HL-60 (cell line): ENCODE measurements around the gene SAMD9.
A peak's percentile ranks its signal among the peaks of the same experiment; 100 is the strongest.

ENCODE experiments used
- DNase-seq, 2 experiments: peaks; one replicate each; pipeline ENCODE4 v3.0.0-alpha.2; 2010 to 2020; ENCODE audit warnings: low read depth in 1 of 2, low spot score in 1 of 2
- H3K27ac ChIP-seq: fragments of 250-450 bp; sonication (Bioruptor Pico); replicated peaks from 2 replicates; pipeline ENCODE4 v1.5.1; 2020; ENCODE audit warnings: mild to moderate bottlenecking, moderate library complexity
- H3K27me3 ChIP-seq: fragments of 250-450 bp; sonication (Bioruptor Pico); 2 replicates; pipeline ENCODE4 v1.5.1; 2021; ENCODE audit warnings: mild to moderate bottlenecking, moderate library complexity; ENCODE audit not compliant: insufficient read depth, poor library complexity, severe bottlenecking
- H3K4me3 ChIP-seq: replicated peaks from 2 replicates; pipeline ENCODE4 v1.5.1; 2011; ENCODE audit warnings: mild to moderate bottlenecking, control low read depth, low read length; ENCODE audit not compliant: insufficient read depth
- GABPA ChIP-seq: IDR thresholded peaks from 2 replicates; pipeline ENCODE4 v1.6.1; 2012; ENCODE audit warnings: low read depth
- POLR2AphosphoS5 ChIP-seq: IDR thresholded peaks from 2 replicates; pipeline ENCODE4 v1.6.1; 2012; ENCODE audit warnings: low read depth
- SPI1 ChIP-seq: IDR thresholded peaks from 2 replicates; pipeline ENCODE4 v1.6.1; 2012; ENCODE audit warnings: low read depth, mild to moderate bottlenecking, borderline replicate concordance
- long read RNA-seq: library from polyadenylated mRNA; unstranded; transcript quantifications from one replicate; pipeline ENCODE4 v2.0.0, GENCODE V29; 2020
- TF ChIP-seq, protein P1 (sequence below): IDR thresholded peaks from one replicate; pipeline ENCODE4 v1.5.1; 2011; ENCODE audit warnings: low read length, control low read depth, inconsistent platforms; ENCODE audit not compliant: insufficient read depth
- TF ChIP-seq, protein P2 (sequence below): IDR thresholded peaks from 2 replicates; pipeline ENCODE4 v1.6.1; 2012; ENCODE audit warnings: low read depth; ENCODE audit not compliant: insufficient replicate concordance

The SAMD9 gene
- long read RNA-seq, full-length matches to known transcripts: 10 of 11 reads
- long read RNA-seq, partial matches to known transcripts: 0 of 11 reads
- long read RNA-seq, other reads (novel, unspliced or antisense): 1 of 11 reads

DNA sequence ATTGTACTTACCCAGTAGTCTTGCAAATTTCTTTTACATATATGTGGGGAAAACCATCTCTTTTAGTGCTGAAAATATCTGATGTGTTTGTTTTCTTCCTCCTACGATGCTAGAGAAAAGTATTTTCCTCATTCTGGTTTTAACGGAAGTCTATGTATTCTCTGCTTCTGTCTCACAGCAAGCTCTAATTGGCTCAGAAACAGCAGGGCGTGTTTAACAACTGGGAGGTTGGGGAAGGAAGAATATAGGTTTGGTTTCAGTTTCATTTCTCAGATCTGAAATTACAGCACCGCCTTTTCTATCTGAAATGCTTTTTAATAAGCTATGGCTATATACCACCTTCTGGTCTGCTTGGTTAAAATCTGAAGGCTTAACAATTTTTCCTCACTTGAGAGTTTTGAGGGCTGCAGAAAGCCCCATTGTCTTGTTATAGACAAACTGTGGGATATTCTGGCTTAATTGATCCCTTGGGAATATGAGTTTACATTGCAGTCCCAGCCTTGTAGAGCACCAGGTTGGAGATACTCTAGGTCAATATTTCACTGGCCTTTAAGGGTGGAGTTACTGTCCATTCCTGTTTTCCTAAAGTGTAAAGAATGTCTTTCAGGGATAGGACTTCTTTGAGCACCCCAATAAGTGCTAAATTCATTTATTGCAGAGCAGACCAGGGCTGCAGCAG is at the start of gene SAMD9:
TSS of gene SAMD9 (minus strand) at position 128 of the 679 bp plus-strand sequence. CDS start 11,882 bp downstream, outside the sequence.
- DNase-seq: peak; percentile 8 to 84
- Histone ChIP-seq H3K27ac (peak within 1 kb of the TSS; percentile 82), H3K4me3 (peak within 1 kb of the TSS; percentile 45), H3K27me3 (no peaks in the 10 kb centered on the region)
- TF ChIP-seq SPI1 (peak; percentile 53; the same call in 1 of the 2 replicates), GABPA (no peak), POLR2AphosphoS5 (no peak; the same call in 1 of the 2 replicates)
- TF ChIP-seq, protein P1, sequence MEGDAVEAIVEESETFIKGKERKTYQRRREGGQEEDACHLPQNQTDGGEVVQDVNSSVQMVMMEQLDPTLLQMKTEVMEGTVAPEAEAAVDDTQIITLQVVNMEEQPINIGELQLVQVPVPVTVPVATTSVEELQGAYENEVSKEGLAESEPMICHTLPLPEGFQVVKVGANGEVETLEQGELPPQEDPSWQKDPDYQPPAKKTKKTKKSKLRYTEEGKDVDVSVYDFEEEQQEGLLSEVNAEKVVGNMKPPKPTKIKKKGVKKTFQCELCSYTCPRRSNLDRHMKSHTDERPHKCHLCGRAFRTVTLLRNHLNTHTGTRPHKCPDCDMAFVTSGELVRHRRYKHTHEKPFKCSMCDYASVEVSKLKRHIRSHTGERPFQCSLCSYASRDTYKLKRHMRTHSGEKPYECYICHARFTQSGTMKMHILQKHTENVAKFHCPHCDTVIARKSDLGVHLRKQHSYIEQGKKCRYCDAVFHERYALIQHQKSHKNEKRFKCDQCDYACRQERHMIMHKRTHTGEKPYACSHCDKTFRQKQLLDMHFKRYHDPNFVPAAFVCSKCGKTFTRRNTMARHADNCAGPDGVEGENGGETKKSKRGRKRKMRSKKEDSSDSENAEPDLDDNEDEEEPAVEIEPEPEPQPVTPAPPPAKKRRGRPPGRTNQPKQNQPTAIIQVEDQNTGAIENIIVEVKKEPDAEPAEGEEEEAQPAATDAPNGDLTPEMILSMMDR: no peak
- TF ChIP-seq, protein P2, sequence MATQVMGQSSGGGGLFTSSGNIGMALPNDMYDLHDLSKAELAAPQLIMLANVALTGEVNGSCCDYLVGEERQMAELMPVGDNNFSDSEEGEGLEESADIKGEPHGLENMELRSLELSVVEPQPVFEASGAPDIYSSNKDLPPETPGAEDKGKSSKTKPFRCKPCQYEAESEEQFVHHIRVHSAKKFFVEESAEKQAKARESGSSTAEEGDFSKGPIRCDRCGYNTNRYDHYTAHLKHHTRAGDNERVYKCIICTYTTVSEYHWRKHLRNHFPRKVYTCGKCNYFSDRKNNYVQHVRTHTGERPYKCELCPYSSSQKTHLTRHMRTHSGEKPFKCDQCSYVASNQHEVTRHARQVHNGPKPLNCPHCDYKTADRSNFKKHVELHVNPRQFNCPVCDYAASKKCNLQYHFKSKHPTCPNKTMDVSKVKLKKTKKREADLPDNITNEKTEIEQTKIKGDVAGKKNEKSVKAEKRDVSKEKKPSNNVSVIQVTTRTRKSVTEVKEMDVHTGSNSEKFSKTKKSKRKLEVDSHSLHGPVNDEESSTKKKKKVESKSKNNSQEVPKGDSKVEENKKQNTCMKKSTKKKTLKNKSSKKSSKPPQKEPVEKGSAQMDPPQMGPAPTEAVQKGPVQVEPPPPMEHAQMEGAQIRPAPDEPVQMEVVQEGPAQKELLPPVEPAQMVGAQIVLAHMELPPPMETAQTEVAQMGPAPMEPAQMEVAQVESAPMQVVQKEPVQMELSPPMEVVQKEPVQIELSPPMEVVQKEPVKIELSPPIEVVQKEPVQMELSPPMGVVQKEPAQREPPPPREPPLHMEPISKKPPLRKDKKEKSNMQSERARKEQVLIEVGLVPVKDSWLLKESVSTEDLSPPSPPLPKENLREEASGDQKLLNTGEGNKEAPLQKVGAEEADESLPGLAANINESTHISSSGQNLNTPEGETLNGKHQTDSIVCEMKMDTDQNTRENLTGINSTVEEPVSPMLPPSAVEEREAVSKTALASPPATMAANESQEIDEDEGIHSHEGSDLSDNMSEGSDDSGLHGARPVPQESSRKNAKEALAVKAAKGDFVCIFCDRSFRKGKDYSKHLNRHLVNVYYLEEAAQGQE: no peak

DNA sequence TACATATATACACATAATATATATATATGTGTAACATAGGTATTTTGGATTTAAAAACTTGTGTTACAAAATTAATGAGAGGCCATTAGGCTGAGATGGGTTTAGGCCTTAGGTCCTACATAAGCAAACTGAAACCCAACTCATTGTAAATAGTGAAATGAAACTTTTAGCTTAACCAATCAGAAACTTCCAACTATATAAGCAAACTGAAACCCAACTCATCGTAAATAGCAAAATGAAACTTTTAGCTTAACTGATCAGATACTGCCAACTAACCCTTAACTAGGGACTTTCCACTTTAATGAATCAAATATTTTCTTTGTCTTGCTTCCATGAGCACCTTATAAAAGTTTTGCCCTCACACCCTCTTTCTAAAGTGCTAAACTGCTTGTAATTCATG is 47.7 kb upstream of the SAMD9 start:
- Histone ChIP-seq H3K27ac (no peak overlapping the region), H3K27me3 (no peaks in the 10 kb centered on the region), H3K4me3 (no peak overlapping the region)
- no peak for DNase-seq
- TF ChIP-seq, protein P2: no peak
- TF ChIP-seq POLR2AphosphoS5 (no peak), SPI1 (no peak), GABPA (no peak)
- TF ChIP-seq, protein P1: no peak

DNA sequence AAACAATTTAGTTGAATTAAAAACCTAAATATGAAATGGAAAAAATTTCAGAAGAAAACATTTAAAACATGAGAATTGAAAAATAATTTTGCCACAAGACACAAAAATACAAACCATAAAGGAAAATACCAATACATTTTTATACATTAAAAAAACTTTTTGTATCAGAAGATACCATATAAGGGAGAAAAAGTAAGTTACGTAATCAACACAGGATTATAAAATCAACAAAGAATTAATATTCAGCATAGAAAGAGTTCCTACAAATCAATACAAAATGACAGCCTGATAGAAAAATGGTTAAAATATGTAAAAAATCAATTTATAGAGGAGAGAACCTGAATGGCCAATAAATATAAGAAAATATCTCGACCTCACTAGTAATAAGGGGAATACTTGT is 47.0 kb upstream of the SAMD9 start:
- DNase-seq: no peak
- no peaks in the 10 kb centered on the region for H3K27me3 ChIP-seq
- H3K4me3 ChIP-seq: no peak overlapping the region
- H3K27ac ChIP-seq: no peak overlapping the region
- TF ChIP-seq POLR2AphosphoS5: no peak
- TF ChIP-seq GABPA: no peak
- TF ChIP-seq, protein P2: no peak
- TF ChIP-seq, protein P1: no peak
- no peak for TF ChIP-seq SPI1
